CD14-positive monocyte (primary cell): ENCODE results near the gene SNX9. TPM values are rescaled to one million over a fixed set of nuclear protein-coding genes. Genes with fewer than 3 reads are reported as not detected.

Source experiments
- DNase-seq, 3 donors: peaks; one replicate each; pipeline ENCODE4 v3.0.0-alpha.2; 2011 to 2022
- H2AFZ ChIP-seq: 2 replicates; pipeline ENCODE4 v1.6.0; 2012; ENCODE audit warnings: mild to moderate bottlenecking, low read depth, low read length, inconsistent platforms; ENCODE audit not compliant: insufficient read depth, poor library complexity, severe bottlenecking
- H3K27ac ChIP-seq, 2 donors: 1 replicate in 1 of 2; 2 replicates in 1 of 2; pipeline ENCODE4 v1.5.1; 2012 to 2013; ENCODE audit warnings: low read length in 2 of 2, control low read depth in 1 of 2, inconsistent platforms in 1 of 2, low read depth in 1 of 2, mild to moderate bottlenecking in 1 of 2
- H3K27me3 ChIP-seq, 2 donors: one replicate each; pipeline versions ENCODE4 v1.6.0 to v1.6.1; 2011 to 2013; ENCODE audit warnings: low read length in 2 of 2; ENCODE audit not compliant: control insufficient read depth in 2 of 2, insufficient read depth in 2 of 2
- H3K36me3 ChIP-seq, 2 donors: replicated peaks in 1 of 2; 1 replicate in 1 of 2; 2 replicates in 1 of 2; pipeline versions ENCODE4 v1.5.1 to v1.6.1; 2012 to 2013; ENCODE audit warnings: low read length in 2 of 2, control low read depth in 1 of 2, inconsistent platforms in 1 of 2, mild to moderate bottlenecking in 1 of 2; ENCODE audit not compliant: insufficient read depth in 2 of 2, control insufficient read depth in 1 of 2
- H3K4me1 ChIP-seq, 2 donors: 1 replicate in 1 of 2; 2 replicates in 1 of 2; pipeline versions ENCODE4 v1.5.1 to v1.6.1; 2012 to 2013; ENCODE audit warnings: low read length in 2 of 2, control low read depth in 1 of 2, inconsistent platforms in 1 of 2, mild to moderate bottlenecking in 1 of 2, moderate library complexity in 1 of 2; ENCODE audit not compliant: insufficient read depth in 2 of 2, control insufficient read depth in 1 of 2
- H3K4me2 ChIP-seq: replicated peaks from 2 replicates; pipeline ENCODE3; 2012; ENCODE audit warnings: low read length, moderate library complexity, mild to moderate bottlenecking; ENCODE audit not compliant: poor library complexity, severe bottlenecking; ENCODE audit errors: extremely low read depth
- H3K4me3 ChIP-seq, 3 experiments: fragments of 200-600 bp in 1 of 3; sonication (generic) in 1 of 3; replicated peaks in 1 of 3; 1 replicate in 2 of 3; 2 replicates in 1 of 3; pipeline ENCODE4 v1.5.1; 2011 to 2013; ENCODE audit warnings: low read length in 3 of 3, mild to moderate bottlenecking in 3 of 3, control low read depth in 2 of 3, low read depth in 2 of 3, inconsistent platforms in 1 of 3, moderate library complexity in 1 of 3
- H3K79me2 ChIP-seq: 2 replicates; pipeline ENCODE4 v1.6.0; 2012; ENCODE audit warnings: mild to moderate bottlenecking, control low read depth, inconsistent platforms, low read length, moderate library complexity; ENCODE audit not compliant: insufficient read depth
- H3K9ac ChIP-seq: 2 replicates; pipeline ENCODE4 v1.6.0; 2017; ENCODE audit warnings: low read length, mild to moderate bottlenecking; ENCODE audit not compliant: insufficient read depth, poor library complexity, severe bottlenecking
- H3K9me3 ChIP-seq, 2 donors: replicated peaks in 1 of 2; 1 replicate in 1 of 2; 2 replicates in 1 of 2; pipeline versions ENCODE4 v1.5.1 to v1.6.1; 2012 to 2013; ENCODE audit warnings: low read length in 2 of 2, control low read depth in 1 of 2; ENCODE audit not compliant: control insufficient read depth in 1 of 2, insufficient read depth in 1 of 2
- H4K20me1 ChIP-seq: 2 replicates; pipeline ENCODE4 v1.6.0; 2012; ENCODE audit warnings: mild to moderate bottlenecking, low read length, control low read depth, moderate library complexity; ENCODE audit not compliant: insufficient read depth
- H3K27ac Mint-ChIP-seq, 7 donors: one replicate each; pipeline ENCODE4 v1.8.0; 2020; ENCODE audit warnings: mild to moderate bottlenecking in 7 of 7, mixed read lengths in 7 of 7, moderate library complexity in 6 of 7, inconsistent platforms in 2 of 7
- H3K27me3 Mint-ChIP-seq, 3 donors: one replicate each; pipeline ENCODE4 v1.8.0; 2021 to 2022; ENCODE audit warnings: low read depth in 3 of 3, mild to moderate bottlenecking in 3 of 3, mixed read lengths in 3 of 3, moderate library complexity in 3 of 3, inconsistent platforms in 1 of 3
- H3K36me3 Mint-ChIP-seq, 2 donors: one replicate each; pipeline ENCODE4 v1.8.0; 2020; ENCODE audit warnings: mixed read lengths in 2 of 2, inconsistent platforms in 1 of 2, mild to moderate bottlenecking in 1 of 2
- H3K4me1 Mint-ChIP-seq: one replicate; pipeline ENCODE4 v1.8.0; 2020; ENCODE audit warnings: mild to moderate bottlenecking, mixed read lengths
- H3K4me3 Mint-ChIP-seq, 2 donors: one replicate each; pipeline ENCODE4 v1.8.0; 2020; ENCODE audit warnings: mild to moderate bottlenecking in 2 of 2, mixed read lengths in 2 of 2, moderate library complexity in 1 of 2
- H3K9me3 Mint-ChIP-seq, 7 donors: one replicate each; pipeline ENCODE4 v1.8.0; 2020 to 2022; ENCODE audit warnings: mixed read lengths in 7 of 7, mild to moderate bottlenecking in 6 of 7, moderate library complexity in 6 of 7, inconsistent platforms in 2 of 7
- CTCF ChIP-seq: fragments of 200-600 bp; IDR thresholded peaks from one replicate; pipeline ENCODE4 v1.8.0; 2022; ENCODE audit warnings: antibody characterized with exemption, mild to moderate bottlenecking
- WGBS: methylation state at CpG from one replicate; pipeline ENCODE4 v1.1.5; 2013; ENCODE audit warnings: missing lambda C conversion rate; ENCODE audit not compliant: insufficient coverage; 5-methylcytosine and 5-hydroxymethylcytosine counted together
- intact Hi-C, 2 donors: fragments of 100-400 bp; cut with micrococcal nuclease; formaldehyde crosslinking; loops; one replicate each; pipeline versions ENCODE4 v1.15.0 to v1.15.1; 2023
- polyA plus RNA-seq, 3 donors: library from polyadenylated mRNA; depleted of rRNA in 1 of 3; unstranded in 2 of 3; stranded (reverse) in 1 of 3; fragments of 300-500 nt in 2 of 3; fragments of >200 nt in 1 of 3; fragmentation: Illumina TruSeq in 2 of 3; gene quantifications; 1 replicate in 2 of 3; 2 replicates in 1 of 3; pipeline ENCODE4 v1.2.3, GENCODE V29; 2012 to 2021

The SNX9 gene
- polyA plus RNA-seq, 3 donors = 5.5 to 8.1 (median 7.2) TPM

- peaks cover 56% of the 10 kb centered on the region for H4K20me1 ChIP-seq
- no peak overlapping the region for H3K9ac ChIP-seq
- intact Hi-C loops = no loop called here
- no peak overlapping the region for H3K4me3 Mint-ChIP-seq
- no peaks in the 10 kb centered on the region for H3K36me3 ChIP-seq
- peaks cover 4 to 5% of the 10 kb centered on the region in 2 donors for H3K36me3 Mint-ChIP-seq
- no peak for TF ChIP-seq CTCF
- no peaks in the 10 kb centered on the region for H3K27me3 ChIP-seq
- WGBS = 98% methylated on average over 5 of the region's 6 CpGs
- peaks cover 10% of the 10 kb centered on the region for H3K79me2 ChIP-seq
- no peak overlapping the region for H3K27ac Mint-ChIP-seq
- no peak for DNase-seq
- no peak overlapping the region for H2AFZ ChIP-seq
- no peak overlapping the region for H3K4me3 ChIP-seq
- H3K9me3 ChIP-seq = no peaks in the 10 kb centered on the region
- no peak overlapping the region for H3K27ac ChIP-seq
- peaks cover 1% of the 10 kb centered on the region in 2 donors for H3K4me1 ChIP-seq
- H3K4me1 Mint-ChIP-seq = peaks cover 8% of the 10 kb centered on the region
- peaks cover 0 to 5% (median under 1%) of the 10 kb centered on the region in 7 donors for H3K9me3 Mint-ChIP-seq
- no peak overlapping the region for H3K4me2 ChIP-seq
- H3K27me3 Mint-ChIP-seq = peaks cover 0 to 2% (median 2%) of the 10 kb centered on the region in 3 donors
Measured at GRCh38 chr6:157840776-157841175, 17.7 kb downstream of the SNX9 start.

DNA sequence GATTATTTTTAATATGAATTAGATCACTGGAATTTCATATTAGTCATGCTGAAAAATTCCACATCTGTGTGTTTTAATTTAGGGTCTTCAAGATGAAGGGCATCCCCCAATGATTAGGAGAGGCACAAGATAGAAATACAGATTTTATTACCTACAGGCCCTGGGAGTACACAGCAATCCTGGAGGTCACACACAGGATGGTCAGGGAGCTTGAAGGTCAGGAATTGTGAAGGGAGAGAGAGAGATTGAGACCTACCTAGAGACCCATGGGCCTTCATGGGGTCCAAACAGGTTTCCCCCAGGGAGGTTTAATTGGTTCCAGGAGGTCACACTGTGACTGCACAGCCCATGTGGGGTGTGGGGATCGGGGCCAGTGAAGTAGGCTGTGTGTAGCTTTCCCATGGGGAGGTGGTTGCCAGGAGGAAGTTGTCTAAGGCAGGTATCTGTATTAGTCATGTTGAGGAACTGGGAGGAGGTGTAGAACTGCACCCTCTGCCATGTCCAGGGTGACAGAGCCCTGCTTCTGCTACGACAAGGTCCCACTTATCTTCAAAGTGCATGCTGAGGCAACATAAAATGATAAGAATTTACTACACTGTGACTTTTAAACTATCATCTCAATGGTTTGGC lies 18.3 kb downstream of the SNX9 start:
- H3K79me2 ChIP-seq = peaks cover 10% of the 10 kb centered on the region
- intact Hi-C loops = no loop called here
- no peaks in the 10 kb centered on the region for H3K27me3 ChIP-seq
- H3K4me3 ChIP-seq = no peak overlapping the region
- H3K27me3 Mint-ChIP-seq = peaks cover 0 to 2% (median 2%) of the 10 kb centered on the region in 3 donors
- no peak for TF ChIP-seq CTCF
- no peak overlapping the region for H3K4me3 Mint-ChIP-seq
- peaks cover 4 to 5% of the 10 kb centered on the region in 2 donors for H3K36me3 Mint-ChIP-seq
- no peaks in the 10 kb centered on the region for H3K9me3 ChIP-seq
- peaks cover 55% of the 10 kb centered on the region for H4K20me1 ChIP-seq
- H3K36me3 ChIP-seq = no peaks in the 10 kb centered on the region
- no peak overlapping the region for H2AFZ ChIP-seq
- no peak overlapping the region for H3K4me2 ChIP-seq
- 90% methylated on average over 1 of the region's 2 CpGs for WGBS
- H3K4me1 Mint-ChIP-seq = peaks cover 14% of the 10 kb centered on the region
- peak overlapping the region in 2 of 7 donors; percentile 2 to 43 for H3K27ac Mint-ChIP-seq
- H3K27ac ChIP-seq = no peak overlapping the region
- peak in 1 of 3 donors; percentile 44 for DNase-seq
- H3K4me1 ChIP-seq = peaks cover 7% of the 10 kb centered on the region in 2 donors
- H3K9me3 Mint-ChIP-seq = peaks cover 0 to 4% (median 0%) of the 10 kb centered on the region in 7 donors
- H3K9ac ChIP-seq = no peak overlapping the region
